Measurements from ENCODE around the gene ADCY6. TPM values are rescaled to one million over a fixed set of nuclear protein-coding genes. Genes with fewer than 3 reads are reported as not detected.

Gene ADCY6
- total RNA-seq: under 1 TPM; 0.42 to 0.70 TPM
- 0 to 0.08 reads per million in 2 donors for total RNA-seq

- peaks cover 9% of the 10 kb centered on the region for H3K4me1 Mint-ChIP-seq
- peak within 1 kb of the TSS; percentile 83 for H3K4me3 Mint-ChIP-seq
- H3K9me3 ChIP-seq (ENCODE audit: control insufficient read depth, low read length, poor library complexity, severe bottlenecking): no peaks in the 10 kb centered on the region
- H3K27ac Mint-ChIP-seq: no peak within 1 kb of the TSS
- DNase-seq (no peak), ATAC-seq (no peak)
- H3K36me3 Mint-ChIP-seq (ENCODE audit: low read depth): peaks cover 5% of the 10 kb centered on the region
- H3K27me3 Mint-ChIP-seq: peaks cover 53% of the 10 kb centered on the region
Observed at GRCh38 chr12:48788854-48789775, at the start of gene ADCY6. ADCY6 (minus strand) TSS chr12:48789089; CDS start chr12:48783434, 5,655 bp downstream.

GRCh38 chr12:48838048-48838447 is 49.2 kb upstream of the ADCY6 start:
- Mint-ChIP-seq H3K27me3 (no peaks in the 10 kb centered on the region), H3K27ac (peak overlapping the region; percentile 51), H3K4me3 (no peak overlapping the region), H3K4me1 (peaks cover 4% of the 10 kb centered on the region), H3K36me3 (ENCODE audit: low read depth) (peaks cover 5% of the 10 kb centered on the region)
- ATAC-seq (no peak), DNase-seq (no peak)
- no peaks in the 10 kb centered on the region for H3K9me3 ChIP-seq (ENCODE audit: control insufficient read depth, low read length, poor library complexity, severe bottlenecking)

- no peak for DNase-seq
- Mint-ChIP-seq H3K4me3 (no peak overlapping the region), H3K27me3 (no peaks in the 10 kb centered on the region), H3K4me1 (peaks cover 16% of the 10 kb centered on the region), H3K27ac (no peak overlapping the region), H3K36me3 (ENCODE audit: low read depth) (peaks cover 4% of the 10 kb centered on the region)
- no peak for ATAC-seq
- no peaks in the 10 kb centered on the region for H3K9me3 ChIP-seq (ENCODE audit: control insufficient read depth, low read length, poor library complexity, severe bottlenecking)
Observed at GRCh38 chr12:48832321-48833060, 43.6 kb upstream of the ADCY6 start.

GRCh38 chr12:48831257-48831656 is 42.4 kb upstream of the ADCY6 start:
- Mint-ChIP-seq H3K4me1 (peaks cover 16% of the 10 kb centered on the region), H3K27me3 (no peaks in the 10 kb centered on the region), H3K36me3 (ENCODE audit: low read depth) (peaks cover 4% of the 10 kb centered on the region), H3K4me3 (no peak overlapping the region), H3K27ac (peak overlapping the region; percentile 74)
- H3K9me3 ChIP-seq (ENCODE audit: control insufficient read depth, low read length, poor library complexity, severe bottlenecking): no peaks in the 10 kb centered on the region
- ATAC-seq: no peak
- DNase-seq: no peak

- H3K36me3 Mint-ChIP-seq (ENCODE audit: low read depth): peaks cover 4% of the 10 kb centered on the region
- ATAC-seq (no peak), DNase-seq (no peak)
- peak overlapping the region; percentile 62 for H3K27ac Mint-ChIP-seq
- peaks cover 21% of the 10 kb centered on the region for H3K4me1 Mint-ChIP-seq
- no peaks in the 10 kb centered on the region for H3K9me3 ChIP-seq (ENCODE audit: control insufficient read depth, low read length, poor library complexity, severe bottlenecking)
- no peak overlapping the region for H3K4me3 Mint-ChIP-seq
- no peaks in the 10 kb centered on the region for H3K27me3 Mint-ChIP-seq
Observed at GRCh38 chr12:48828841-48829575, 40.1 kb upstream of the ADCY6 start.

GRCh38 chr12:48828293-48828692 is 39.4 kb upstream of the ADCY6 start:
- peaks cover 4% of the 10 kb centered on the region for H3K36me3 Mint-ChIP-seq (ENCODE audit: low read depth)
- no peak overlapping the region for H3K4me3 Mint-ChIP-seq
- no peaks in the 10 kb centered on the region for H3K27me3 Mint-ChIP-seq
- H3K4me1 Mint-ChIP-seq: peaks cover 25% of the 10 kb centered on the region
- no peak for DNase-seq
- peak overlapping the region; percentile 62 for H3K27ac Mint-ChIP-seq
- ATAC-seq: no peak
- no peaks in the 10 kb centered on the region for H3K9me3 ChIP-seq (ENCODE audit: control insufficient read depth, low read length, poor library complexity, severe bottlenecking)

GRCh38 chr12:48827513-48828096 is 38.7 kb upstream of the ADCY6 start:
- Mint-ChIP-seq H3K27ac (no peak overlapping the region), H3K4me1 (peaks cover 25% of the 10 kb centered on the region), H3K27me3 (no peaks in the 10 kb centered on the region), H3K4me3 (no peak overlapping the region), H3K36me3 (ENCODE audit: low read depth) (peaks cover 4% of the 10 kb centered on the region)
- ATAC-seq (no peak), DNase-seq (no peak)
- no peaks in the 10 kb centered on the region for H3K9me3 ChIP-seq (ENCODE audit: control insufficient read depth, low read length, poor library complexity, severe bottlenecking)

- Mint-ChIP-seq H3K27me3 (no peaks in the 10 kb centered on the region), H3K4me3 (no peak overlapping the region), H3K36me3 (ENCODE audit: low read depth) (peaks cover 4% of the 10 kb centered on the region), H3K4me1 (peaks cover 29% of the 10 kb centered on the region), H3K27ac (no peak overlapping the region)
- no peaks in the 10 kb centered on the region for H3K9me3 ChIP-seq (ENCODE audit: control insufficient read depth, low read length, poor library complexity, severe bottlenecking)
- DNase-seq (no peak), ATAC-seq (no peak)
Observed at GRCh38 chr12:48827026-48827425, 38.1 kb upstream of the ADCY6 start.

- no peak for DNase-seq
- no peaks in the 10 kb centered on the region for H3K9me3 ChIP-seq (ENCODE audit: control insufficient read depth, low read length, poor library complexity, severe bottlenecking)
Observed at GRCh38 chr12:48826209-48826855, 37.4 kb upstream of the ADCY6 start.

GRCh38 chr12:48824905-48825304 is 36.0 kb upstream of the ADCY6 start:
- DNase-seq (no peak), ATAC-seq (no peak)
- H3K36me3 Mint-ChIP-seq (ENCODE audit: low read depth): no peaks in the 10 kb centered on the region
- H3K9me3 ChIP-seq (ENCODE audit: control insufficient read depth, low read length, poor library complexity, severe bottlenecking): no peaks in the 10 kb centered on the region
- peaks cover 25% of the 10 kb centered on the region for H3K4me1 Mint-ChIP-seq
- peak overlapping the region; percentile 43 for H3K27ac Mint-ChIP-seq
- H3K27me3 Mint-ChIP-seq: no peaks in the 10 kb centered on the region
- no peak overlapping the region for H3K4me3 Mint-ChIP-seq

More at GRCh38 chr12:48826209-48826855, 37.4 kb upstream of the ADCY6 start:
- H3K27me3 Mint-ChIP-seq: no peaks in the 10 kb centered on the region
- no peak overlapping the region for H3K4me3 Mint-ChIP-seq
- no peak for ATAC-seq
- peaks cover 3% of the 10 kb centered on the region for H3K36me3 Mint-ChIP-seq (ENCODE audit: low read depth)
- no peak overlapping the region for H3K27ac Mint-ChIP-seq
- H3K4me1 Mint-ChIP-seq: peaks cover 29% of the 10 kb centered on the region

GRCh38 chr12:48824112-48824511 is 35.2 kb upstream of the ADCY6 start:
- H3K9me3 ChIP-seq (ENCODE audit: control insufficient read depth, low read length, poor library complexity, severe bottlenecking): no peaks in the 10 kb centered on the region
- DNase-seq: no peak
- peak; percentile 56 for ATAC-seq
- Mint-ChIP-seq H3K4me3 (no peak overlapping the region), H3K27me3 (no peaks in the 10 kb centered on the region), H3K4me1 (peaks cover 28% of the 10 kb centered on the region), H3K36me3 (ENCODE audit: low read depth) (no peaks in the 10 kb centered on the region), H3K27ac (peak overlapping the region; percentile 43)

GRCh38 chr12:48823281-48823680 is 34.4 kb upstream of the ADCY6 start:
- no peaks in the 10 kb centered on the region for H3K27me3 Mint-ChIP-seq
- peak overlapping the region; percentile 43 for H3K27ac Mint-ChIP-seq
- H3K4me3 Mint-ChIP-seq: no peak overlapping the region

More at GRCh38 chr12:48823281-48823680, 34.4 kb upstream of the ADCY6 start:
- ATAC-seq (no peak), DNase-seq (no peak)
- peaks cover 27% of the 10 kb centered on the region for H3K4me1 Mint-ChIP-seq
- no peaks in the 10 kb centered on the region for H3K36me3 Mint-ChIP-seq (ENCODE audit: low read depth)
- no peaks in the 10 kb centered on the region for H3K9me3 ChIP-seq (ENCODE audit: control insufficient read depth, low read length, poor library complexity, severe bottlenecking)

All from T-helper 17 cell (primary cell).